Right atrium auricular region (tissue), 2 donors: ENCODE measurements around the gene ACOX3. TPM values are rescaled to one million over a fixed set of nuclear protein-coding genes. Genes with fewer than 3 reads are reported as not detected.
"Not testable (repeated sequence)": the region's sequence is repeated elsewhere in the genome, so short reads cannot be mapped to it uniquely, and the experiment has no call there.

ENCODE experiments used
- DNase-seq: peaks from one replicate; pipeline ENCODE4 v3.0.0-alpha.2; 2019; ENCODE audit warnings: low spot score
- H3K27ac ChIP-seq, 2 donors: fragments of 200-600 bp; sonication (generic); 1 replicate in 1 of 2; 2 replicates in 1 of 2; pipeline ENCODE4 v1.5.1; 2016 to 2019
- H3K27me3 ChIP-seq, 2 donors: fragments of 200-600 bp; sonication (generic); one replicate each; pipeline versions ENCODE4 v1.5.1 to v1.6.0; 2017 to 2019
- H3K36me3 ChIP-seq: fragments of 200-600 bp; sonication (generic); one replicate; pipeline ENCODE4 v1.5.1; 2016
- H3K4me1 ChIP-seq, 2 donors: fragments of 200-600 bp; sonication (generic); one replicate each; pipeline versions ENCODE4 v1.5.1 to v1.6.0; 2017 to 2019
- H3K4me3 ChIP-seq, 2 donors: fragments of 200-600 bp; sonication (generic); 1 replicate in 1 of 2; 2 replicates in 1 of 2; pipeline ENCODE4 v1.5.1; 2017 to 2019; ENCODE audit warnings: mild to moderate bottlenecking in 1 of 2, moderate library complexity in 1 of 2
- H3K9me3 ChIP-seq, 2 donors: fragments of 200-600 bp; sonication (generic); one replicate each; pipeline ENCODE4 v1.5.1; 2019
- CTCF ChIP-seq, 2 donors: fragments of 200-600 bp; sonication (generic); IDR thresholded peaks; one replicate each; pipeline ENCODE4 v1.5.1; 2019; ENCODE audit warnings: antibody characterized with exemption in 2 of 2
- total RNA-seq, 2 donors: library from RNA; depleted of rRNA; stranded (reverse); fragments of >200 nt; gene quantifications; one replicate each; pipeline ENCODE4 v1.1.0, GENCODE V29; 2016

ACOX3 gene
- 10 to 100 TPM; 66.9 to 68.8 TPM for total RNA-seq

DNA sequence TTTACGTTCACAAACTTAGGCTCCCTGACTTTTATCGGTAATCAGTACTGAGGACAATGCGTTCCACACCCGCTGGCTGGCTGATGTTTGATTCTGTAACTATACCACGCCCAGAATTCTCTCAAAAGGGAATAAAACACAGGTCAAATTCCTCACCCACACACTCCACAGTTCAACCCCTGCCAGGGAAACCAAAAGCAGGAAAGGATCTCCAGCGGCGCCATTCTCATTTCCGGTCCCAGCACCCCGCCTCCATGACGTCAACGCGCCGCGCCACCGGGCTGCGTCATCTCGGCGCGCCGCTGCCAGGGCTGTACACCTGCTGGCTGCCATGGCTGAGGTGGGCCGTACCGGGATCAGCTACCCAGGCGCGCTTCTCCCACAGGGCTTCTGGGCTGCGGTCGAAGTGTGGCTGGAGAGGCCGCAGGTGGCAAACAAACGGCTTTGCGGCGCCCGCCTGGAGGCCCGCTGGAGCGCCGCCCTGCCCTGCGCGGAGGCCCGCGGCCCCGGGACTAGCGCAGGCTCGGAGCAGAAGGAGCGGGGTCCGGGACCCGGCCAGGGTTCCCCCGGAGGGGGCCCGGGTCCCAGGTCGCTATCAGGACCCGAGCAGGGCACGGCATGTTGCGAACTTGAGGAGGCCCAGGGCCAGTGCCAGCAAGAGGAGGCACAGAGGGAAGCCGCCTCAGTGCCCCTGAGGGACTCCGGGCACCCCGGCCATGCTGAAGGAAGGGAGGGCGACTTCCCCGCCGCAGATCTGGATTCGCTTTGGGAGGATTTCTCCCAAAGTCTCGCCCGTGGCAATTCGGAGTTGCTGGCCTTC lies at the start of gene ACOX3, which contains the start of gene TRMT44:
ACOX3 (minus strand) TSS at position 232 of the 820 bp plus-strand sequence. CDS start 24,202 bp downstream, outside the sequence.
TRMT44 (plus strand) TSS at position 286 of the 820 bp plus-strand sequence; CDS start at position 332, 46 bp downstream.
- no peak for TF ChIP-seq CTCF (IDR thresholded peaks at IDR 0.05)
- peak; percentile 96 for DNase-seq
- Histone ChIP-seq H3K27me3 (no peaks in the 10 kb centered on the region), H3K9me3 (no peaks in the 10 kb centered on the region), H3K27ac (peak within 1 kb of the TSS; percentile 86 to 93), H3K4me1 (peaks cover 0 to 68% of the 10 kb centered on the region in 2 donors), H3K36me3 (no peaks in the 10 kb centered on the region), H3K4me3 (peak within 1 kb of the TSS; percentile 96 to 97)

- DNase-seq, result no peak
- TF ChIP-seq CTCF (IDR thresholded peaks at IDR 0.05), result no peak
- Histone ChIP-seq H3K36me3 (no peaks in the 10 kb centered on the region), H3K27ac (no peak overlapping the region), H3K4me1 (no peaks in the 10 kb centered on the region), H3K4me3 (no peak overlapping the region), H3K9me3 (no peaks in the 10 kb centered on the region), H3K27me3 (no peaks in the 10 kb centered on the region)
These were observed 48.4 kb upstream of the ACOX3 start for GRCh38 chr4:8488791-8489369.

DNA sequence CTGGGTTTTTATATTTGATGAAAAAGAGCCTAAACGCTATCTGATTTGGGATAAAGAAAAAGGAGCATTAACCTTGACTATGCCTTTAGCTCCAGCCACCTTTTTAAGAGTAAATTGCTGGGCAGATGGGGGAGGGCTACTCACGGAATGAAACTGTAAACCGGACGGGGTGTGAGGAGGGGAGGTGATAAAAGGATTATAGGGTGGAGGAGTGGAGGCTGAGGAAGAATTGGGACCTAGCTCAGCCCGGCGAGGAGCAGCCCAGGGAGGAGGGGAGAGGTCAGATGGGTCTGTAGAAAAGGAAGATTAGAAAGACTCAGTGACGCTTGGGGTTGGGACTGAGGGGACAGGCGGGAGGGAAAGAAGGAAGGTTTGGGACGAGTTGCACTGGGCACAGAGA lies 46.1 kb upstream of the ACOX3 start:
- H3K4me1 ChIP-seq, H3K27me3 ChIP-seq, H3K9me3 ChIP-seq, H3K36me3 ChIP-seq, DNase-seq, H3K27ac ChIP-seq, H3K4me3 ChIP-seq: not testable (repeated sequence)

DNA sequence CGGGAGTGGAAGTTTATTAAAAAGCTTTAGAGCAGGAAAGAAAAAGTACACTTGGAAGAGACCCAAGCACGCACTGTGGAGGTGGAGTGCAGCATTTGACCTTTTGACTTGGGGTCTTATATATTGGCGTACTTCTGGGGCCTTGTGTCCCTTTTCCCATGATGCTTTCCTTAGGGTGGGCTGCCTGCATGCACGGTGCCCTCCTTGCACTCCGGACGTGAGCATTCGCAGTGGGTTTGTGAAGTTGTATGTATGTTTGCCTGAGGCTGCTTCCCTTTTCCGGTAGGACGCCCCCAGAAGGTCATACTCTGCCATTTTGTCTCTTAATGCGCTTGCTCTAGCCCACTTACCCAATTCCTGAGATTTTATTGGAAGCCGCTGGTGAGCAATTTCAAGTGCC lies 39.7 kb upstream of the ACOX3 start:
- Histone ChIP-seq H3K4me1 (no peaks in the 10 kb centered on the region), H3K4me3 (no peak overlapping the region), H3K27ac (no peak overlapping the region), H3K36me3 (peaks cover 23% of the 10 kb centered on the region), H3K9me3 (no peaks in the 10 kb centered on the region), H3K27me3 (no peaks in the 10 kb centered on the region)
- DNase-seq, result no peak
- TF ChIP-seq CTCF (IDR thresholded peaks at IDR 0.05), result no peak

DNA sequence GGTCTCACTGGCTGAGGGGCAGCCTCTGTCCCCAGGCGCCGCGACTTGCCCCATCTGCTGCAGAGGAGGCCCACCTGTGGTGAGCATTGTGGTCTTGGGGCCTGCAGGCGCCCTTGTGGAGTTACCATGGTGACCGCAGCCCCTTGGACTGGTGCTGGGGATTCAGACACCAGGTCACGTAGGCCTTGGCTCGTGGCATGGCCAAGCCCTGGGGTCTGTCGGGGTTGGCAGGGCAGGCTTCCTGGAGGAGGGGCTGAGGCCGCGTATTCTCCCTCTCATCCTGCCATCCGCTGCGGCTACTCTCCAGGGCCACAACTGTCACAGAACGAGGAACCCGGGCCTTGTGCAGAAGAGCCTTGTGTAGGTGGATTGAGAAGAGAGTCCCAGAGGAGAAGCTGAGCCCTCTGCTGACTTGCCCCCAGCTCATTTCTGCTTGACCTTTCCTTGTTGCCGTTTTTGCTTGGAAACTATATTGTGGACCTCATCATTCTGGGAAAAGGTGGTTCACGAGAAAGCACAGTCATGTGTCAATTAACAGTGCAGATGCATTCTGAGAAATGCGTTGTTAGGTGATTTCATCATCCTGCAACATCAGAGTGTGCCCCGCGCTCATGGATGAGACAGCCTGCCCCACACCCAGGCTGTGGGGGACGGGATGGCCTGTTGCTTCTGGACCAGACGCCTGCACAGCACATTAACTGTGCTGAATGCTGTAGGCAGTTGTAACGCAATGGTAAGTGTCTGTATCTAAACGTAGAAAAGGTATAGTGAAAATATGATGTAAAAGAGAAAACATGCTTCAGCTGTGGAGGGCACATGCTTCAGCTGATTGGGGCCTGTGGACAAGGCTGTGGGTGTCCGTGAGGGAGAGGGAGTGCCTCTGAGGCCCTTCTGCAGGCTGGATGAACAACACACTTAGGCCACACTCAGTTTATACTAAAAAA lies 38.5 kb upstream of the ACOX3 start:
- peaks cover 23% of the 10 kb centered on the region for H3K36me3 ChIP-seq
- TF ChIP-seq CTCF (IDR thresholded peaks at IDR 0.05), result no peak
- peaks cover 0 to 1% of the 10 kb centered on the region in 2 donors for H3K4me1 ChIP-seq
- no peak overlapping the region for H3K27ac ChIP-seq
- DNase-seq, result no peak
- H3K27me3 ChIP-seq, result no peaks in the 10 kb centered on the region
- H3K4me3 ChIP-seq, result no peak overlapping the region
- H3K9me3 ChIP-seq, result no peaks in the 10 kb centered on the region
